ENCODE results near the gene B4GALT4.

DNA sequence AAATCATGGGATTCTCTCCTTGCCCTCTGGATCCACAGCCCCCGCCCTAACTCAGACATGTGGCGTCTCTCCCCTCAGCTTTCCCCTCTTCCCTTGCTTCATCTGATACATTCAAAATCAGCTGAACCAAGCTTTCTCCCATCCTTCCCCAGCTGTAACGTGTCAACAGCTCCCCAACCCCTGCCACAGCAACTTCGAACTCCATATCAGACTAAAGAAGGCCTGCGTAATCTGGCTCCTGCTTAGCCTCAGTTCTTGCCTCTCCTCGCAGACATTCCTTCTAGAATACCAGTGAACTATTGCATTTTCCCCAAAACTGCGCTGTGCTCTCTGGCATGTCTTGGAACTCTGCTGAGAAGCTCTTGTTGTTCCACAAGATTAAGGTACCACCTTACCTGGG lies 18.3 kb downstream of the B4GALT4 start:
- TF ChIP-seq, protein P1, sequence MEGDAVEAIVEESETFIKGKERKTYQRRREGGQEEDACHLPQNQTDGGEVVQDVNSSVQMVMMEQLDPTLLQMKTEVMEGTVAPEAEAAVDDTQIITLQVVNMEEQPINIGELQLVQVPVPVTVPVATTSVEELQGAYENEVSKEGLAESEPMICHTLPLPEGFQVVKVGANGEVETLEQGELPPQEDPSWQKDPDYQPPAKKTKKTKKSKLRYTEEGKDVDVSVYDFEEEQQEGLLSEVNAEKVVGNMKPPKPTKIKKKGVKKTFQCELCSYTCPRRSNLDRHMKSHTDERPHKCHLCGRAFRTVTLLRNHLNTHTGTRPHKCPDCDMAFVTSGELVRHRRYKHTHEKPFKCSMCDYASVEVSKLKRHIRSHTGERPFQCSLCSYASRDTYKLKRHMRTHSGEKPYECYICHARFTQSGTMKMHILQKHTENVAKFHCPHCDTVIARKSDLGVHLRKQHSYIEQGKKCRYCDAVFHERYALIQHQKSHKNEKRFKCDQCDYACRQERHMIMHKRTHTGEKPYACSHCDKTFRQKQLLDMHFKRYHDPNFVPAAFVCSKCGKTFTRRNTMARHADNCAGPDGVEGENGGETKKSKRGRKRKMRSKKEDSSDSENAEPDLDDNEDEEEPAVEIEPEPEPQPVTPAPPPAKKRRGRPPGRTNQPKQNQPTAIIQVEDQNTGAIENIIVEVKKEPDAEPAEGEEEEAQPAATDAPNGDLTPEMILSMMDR (IDR thresholded peaks at IDR 0.05 in 4 of 5, conservative IDR thresholded peaks at IDR 0.05 in 1 of 5) = no peak
- TF ChIP-seq POLR2A (IDR thresholded peaks at IDR 0.05) = no peak
